Loucy (cell line): ENCODE measurements around the gene HABP4.

Source experiments
- CTCF ChIP-seq: fragments of 200-600 bp; sonication (generic); conservative IDR thresholded peaks from 2 replicates; pipeline ENCODE4 v1.5.1; 2014; ENCODE audit warnings: mild to moderate bottlenecking, antibody characterized with exemption, low read length
- EZH2phosphoT487 ChIP-seq: fragments of 200-600 bp; IDR thresholded peaks from 2 replicates; pipeline ENCODE4 v1.6.1; 2018; ENCODE audit warnings: antibody characterized with exemption, mild to moderate bottlenecking, moderate library complexity, borderline replicate concordance

- TF ChIP-seq CTCF (no peak; the same call in 1 of the 2 replicates), EZH2phosphoT487 (no peak)
These were observed 32.9 kb upstream of the HABP4 start for GRCh38 chr9:96417051-96417586.
